Skeletal muscle tissue (tissue), 4 donors: Measurements from ENCODE around the gene TBC1D2B. TPM values are rescaled to one million over a fixed set of nuclear protein-coding genes. Genes with fewer than 3 reads are reported as not detected.
A peak's percentile ranks its signal among the peaks of the same experiment; 100 is the strongest.

Source experiments
- H3K27ac ChIP-seq: one replicate; pipeline ENCODE4 v1.7.0; 2013; ENCODE audit warnings: mild to moderate bottlenecking, low read depth, low read length, inconsistent platforms
- H3K27me3 ChIP-seq, 3 donors: one replicate each; pipeline ENCODE4 v1.7.0; 2013; ENCODE audit warnings: low read length in 3 of 3; ENCODE audit not compliant: control insufficient read depth in 3 of 3, insufficient read depth in 3 of 3
- H3K36me3 ChIP-seq, 3 donors: one replicate each; pipeline ENCODE4 v1.7.0; 2013; ENCODE audit warnings: low read length in 3 of 3; ENCODE audit not compliant: control insufficient read depth in 3 of 3, insufficient read depth in 3 of 3
- H3K4me1 ChIP-seq, 3 donors: one replicate each; pipeline ENCODE4 v1.7.0; 2013; ENCODE audit warnings: low read length in 3 of 3, mild to moderate bottlenecking in 3 of 3; ENCODE audit not compliant: control insufficient read depth in 3 of 3, insufficient read depth in 3 of 3
- H3K4me3 ChIP-seq, 3 donors: one replicate each; pipeline ENCODE4 v1.7.0; 2013; ENCODE audit warnings: low read length in 3 of 3
- H3K9ac ChIP-seq, 3 donors: one replicate each; pipeline ENCODE4 v1.7.0; 2013; ENCODE audit warnings: low read length in 3 of 3, mild to moderate bottlenecking in 3 of 3, moderate library complexity in 2 of 3, low read depth in 1 of 3
- H3K9me3 ChIP-seq, 3 donors: one replicate each; pipeline ENCODE4 v1.7.0; 2013; ENCODE audit warnings: low read length in 3 of 3; ENCODE audit not compliant: control insufficient read depth in 3 of 3
- total RNA-seq: library from RNA; depleted of rRNA; stranded (reverse); fragments of >200 nt; gene quantifications from one replicate; pipeline ENCODE4 v1.2.3, GENCODE V29; 2014
- donor health status: Osteomylitis.

Gene TBC1D2B
- total RNA-seq, 1 donor from 2014 or later, result 30.3 TPM

DNA sequence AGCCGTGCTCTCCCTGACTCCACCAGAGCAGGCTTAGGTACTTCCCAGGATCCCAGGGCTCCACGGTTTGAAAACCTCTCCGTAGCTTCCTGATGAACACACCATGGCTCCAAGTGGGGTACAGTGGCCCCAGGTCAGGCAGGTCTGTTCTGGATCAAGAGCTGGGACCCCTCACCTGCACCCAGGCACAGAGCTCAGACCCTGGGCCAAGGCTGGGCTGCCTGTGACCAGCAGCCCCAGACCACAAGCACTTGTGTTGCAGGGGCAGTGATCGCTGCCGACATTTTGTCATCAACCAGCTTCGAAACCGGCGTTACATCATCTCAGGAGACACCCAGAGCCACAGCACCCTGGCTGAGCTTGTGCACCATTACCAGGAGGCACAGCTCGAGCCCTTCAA is 20.2 kb upstream of the TBC1D2B start:
- H3K4me3 ChIP-seq, result no peak overlapping the region
- no peaks in the 10 kb centered on the region for H3K9me3 ChIP-seq
- no peak overlapping the region for H3K27ac ChIP-seq
- H3K4me1 ChIP-seq, result peaks cover 13 to 15% (median 14%) of the 10 kb centered on the region in 3 donors
- peaks cover 0 to 3% (median 0%) of the 10 kb centered on the region in 3 donors for H3K27me3 ChIP-seq
- H3K9ac ChIP-seq, result no peak overlapping the region
- H3K36me3 ChIP-seq, result no peaks in the 10 kb centered on the region

DNA sequence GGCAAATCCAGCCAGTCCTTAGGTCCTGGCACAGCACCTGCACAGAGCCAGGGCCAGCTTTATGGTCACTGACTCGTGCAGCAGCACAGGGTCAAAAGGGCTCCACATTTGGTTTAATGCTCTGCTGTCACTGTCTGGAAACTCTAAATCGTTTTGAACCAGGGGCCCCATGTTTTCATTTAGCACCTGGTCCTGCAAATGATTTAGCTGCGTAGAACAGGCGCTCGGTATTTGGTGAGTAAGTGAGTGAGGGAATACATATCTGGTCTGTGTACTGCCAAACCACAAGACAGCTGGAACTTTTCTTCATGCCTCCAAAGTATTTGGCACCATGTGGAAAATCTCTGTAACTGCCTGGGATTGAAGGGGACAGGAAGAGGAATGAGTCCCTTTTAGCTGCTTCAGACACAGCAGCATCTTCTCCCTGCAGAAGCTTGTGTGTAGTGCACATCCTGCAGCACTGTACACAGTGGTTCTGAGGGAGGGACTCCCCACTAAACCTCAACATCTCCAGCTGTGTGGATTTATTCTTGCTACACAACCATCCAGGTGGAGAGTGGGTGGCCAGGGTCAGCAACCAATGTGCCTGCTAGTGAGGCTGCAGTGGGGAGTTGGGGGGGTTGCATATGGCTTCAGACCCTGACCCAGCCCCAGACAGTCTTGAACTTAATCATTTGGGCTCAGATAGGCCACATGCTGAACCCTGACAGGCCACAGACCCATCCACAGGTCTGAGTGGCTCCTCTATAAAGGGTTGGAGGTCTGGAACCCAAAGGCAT is 15.9 kb upstream of the TBC1D2B start:
- Histone ChIP-seq H3K4me1 (peaks cover 21 to 30% (median 24%) of the 10 kb centered on the region in 3 donors), H3K9me3 (no peaks in the 10 kb centered on the region), H3K27me3 (peaks cover 0 to 1% (median 0%) of the 10 kb centered on the region in 3 donors), H3K9ac (peak overlapping the region in 1 of 3 donors; percentile 4), H3K36me3 (no peaks in the 10 kb centered on the region), H3K27ac (peak overlapping the region; percentile 39), H3K4me3 (no peak overlapping the region)

DNA sequence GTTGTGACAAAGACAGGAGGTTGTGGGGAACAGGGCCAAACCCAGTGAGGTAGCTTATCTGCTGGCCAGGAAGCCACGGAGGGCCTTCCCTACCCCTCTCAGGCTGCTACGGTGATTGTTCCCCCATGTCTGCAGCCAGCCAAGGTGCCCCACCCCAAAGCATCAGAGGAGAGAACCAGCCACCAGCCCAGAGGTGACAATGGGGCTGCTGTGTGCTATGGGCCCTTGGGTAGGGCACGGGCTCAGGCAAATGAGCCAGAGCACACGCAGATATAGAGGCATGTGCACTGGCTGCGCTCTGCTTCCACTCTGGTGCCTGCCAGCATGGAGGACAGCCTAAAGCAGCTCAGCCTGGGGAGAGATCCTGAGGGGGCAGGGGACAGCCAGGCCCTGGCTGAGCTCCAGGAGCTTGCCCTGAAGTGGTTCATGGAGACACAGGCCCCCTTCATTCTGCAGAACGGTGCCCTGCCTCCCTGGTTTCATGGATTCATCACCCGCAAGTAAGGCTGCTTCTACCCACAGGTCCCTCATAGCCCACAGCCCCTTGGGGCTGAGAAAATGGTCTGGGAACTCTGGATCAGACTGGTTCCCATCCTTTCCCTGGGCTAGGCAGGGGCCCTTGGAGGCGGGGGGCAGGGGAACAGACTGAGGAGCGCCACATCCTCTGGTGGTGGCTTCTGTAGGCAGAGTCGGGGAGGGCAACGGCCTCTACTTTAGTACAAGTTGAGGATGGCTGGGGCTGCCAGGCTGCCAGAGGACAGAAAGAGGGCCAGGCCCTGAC is 14.9 kb upstream of the TBC1D2B start, which contains the start of gene SH2D7:
Gene SH2D7, plus strand, starts transcription at position 301 of the 781 bp plus-strand sequence. Its CDS starts 24 bp downstream, at position 325.
- no peak within 1 kb of the TSS for H3K9ac ChIP-seq
- peak within 1 kb of the TSS; percentile 39 for H3K27ac ChIP-seq
- H3K4me3 ChIP-seq, result no peak within 1 kb of the TSS
- peaks cover 21 to 30% (median 24%) of the 10 kb centered on the region in 3 donors for H3K4me1 ChIP-seq
- H3K36me3 ChIP-seq, result no peaks in the 10 kb centered on the region
- no peaks in the 10 kb centered on the region for H3K9me3 ChIP-seq
- H3K27me3 ChIP-seq, result no peaks in the 10 kb centered on the region

DNA sequence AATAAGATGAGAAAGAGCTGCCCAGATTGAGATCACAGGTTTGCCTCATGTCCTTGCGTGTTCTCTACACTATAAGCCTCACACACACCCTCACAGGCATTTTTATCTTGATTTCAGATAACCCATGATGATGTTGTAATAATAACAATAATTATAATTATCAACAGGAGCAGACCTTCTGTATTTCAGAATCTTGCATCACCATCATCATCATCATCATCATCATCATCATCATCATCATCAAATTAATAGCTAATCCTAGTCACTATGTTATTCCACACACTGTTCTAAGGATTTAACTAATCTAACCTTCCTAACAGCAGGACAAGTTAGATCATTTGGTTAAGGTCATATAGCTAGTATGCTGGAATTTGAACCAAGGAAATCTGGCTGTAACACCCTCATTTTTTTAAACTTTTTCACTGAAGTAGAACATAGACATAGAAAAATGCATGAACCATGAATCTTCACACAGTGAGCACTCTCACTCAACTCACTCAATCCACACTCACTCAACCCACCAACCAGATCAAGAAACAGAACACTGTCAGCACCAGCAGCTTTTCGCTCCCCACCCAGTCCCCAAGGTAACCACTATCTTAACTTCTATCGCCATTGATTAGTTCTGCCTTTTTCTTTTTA is 13.0 kb upstream of the TBC1D2B start:
- H3K4me3 ChIP-seq, result no peak overlapping the region
- H3K27me3 ChIP-seq, result no peaks in the 10 kb centered on the region
- H3K36me3 ChIP-seq, result no peaks in the 10 kb centered on the region
- H3K4me1 ChIP-seq, result peaks cover 21 to 30% (median 24%) of the 10 kb centered on the region in 3 donors
- no peak overlapping the region for H3K27ac ChIP-seq
- H3K9ac ChIP-seq, result no peak overlapping the region
- H3K9me3 ChIP-seq, result no peaks in the 10 kb centered on the region

DNA sequence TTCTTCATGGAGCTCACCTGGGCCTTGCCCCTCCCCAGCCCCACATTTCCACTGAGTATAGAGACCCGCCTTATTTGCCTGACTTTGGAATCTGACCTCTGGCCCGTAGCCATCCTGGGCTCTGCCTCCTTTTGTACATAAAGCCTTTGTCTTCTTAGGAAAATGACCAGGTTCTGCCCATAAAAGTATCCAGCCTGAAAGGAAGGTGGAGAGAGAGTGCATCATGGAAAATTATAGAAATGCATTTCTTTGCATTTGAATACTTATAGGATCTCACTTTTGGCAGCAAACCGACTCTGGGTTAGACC is 11.2 kb upstream of the TBC1D2B start:
- no peak overlapping the region for H3K4me3 ChIP-seq
- no peak overlapping the region for H3K9ac ChIP-seq
- no peaks in the 10 kb centered on the region for H3K36me3 ChIP-seq
- H3K27me3 ChIP-seq, result no peaks in the 10 kb centered on the region
- H3K9me3 ChIP-seq, result no peaks in the 10 kb centered on the region
- H3K27ac ChIP-seq, result no peak overlapping the region
- H3K4me1 ChIP-seq, result peaks cover 17 to 28% (median 20%) of the 10 kb centered on the region in 3 donors

DNA sequence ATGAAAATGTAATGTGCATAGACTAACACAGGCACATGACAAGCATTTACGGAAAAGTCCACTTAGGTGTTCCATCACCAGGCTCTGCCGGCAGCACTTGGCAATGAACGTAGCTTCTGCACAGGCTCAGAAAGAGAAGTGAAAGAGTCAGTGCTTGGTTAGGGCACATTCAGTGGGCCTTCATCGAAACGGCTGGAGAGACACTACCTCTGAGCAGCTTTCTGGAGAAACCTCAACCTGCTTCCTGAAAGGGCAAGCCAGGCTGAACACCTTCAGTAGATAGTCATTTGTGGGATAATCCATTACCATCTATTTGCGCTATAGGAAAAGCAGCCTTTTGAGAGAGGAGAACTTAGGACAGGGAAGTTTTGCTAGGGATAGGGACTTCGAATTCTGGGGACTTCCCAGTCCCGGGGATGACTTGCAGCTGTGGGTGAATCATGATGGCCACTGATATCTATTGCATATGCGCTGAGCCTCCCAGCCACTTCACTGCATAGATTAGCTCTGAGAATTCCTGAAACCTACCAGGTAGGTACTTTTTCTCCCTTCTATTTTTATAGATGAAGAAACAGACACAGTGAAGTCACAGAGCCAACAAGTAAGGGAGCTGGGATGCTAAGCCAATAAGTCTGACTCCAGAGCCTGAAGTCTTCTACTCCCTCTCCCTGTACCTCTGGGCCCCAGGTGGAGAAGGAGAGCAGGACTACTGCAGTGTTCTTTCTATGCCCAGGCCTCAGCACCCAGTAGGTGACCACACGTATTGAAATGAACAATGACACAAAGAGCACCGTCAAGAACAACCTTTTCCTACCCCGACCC is 10.7 kb upstream of the TBC1D2B start:
- Histone ChIP-seq H3K4me3 (no peak overlapping the region), H3K4me1 (peaks cover 12 to 23% (median 16%) of the 10 kb centered on the region in 3 donors), H3K27ac (no peak overlapping the region), H3K27me3 (no peaks in the 10 kb centered on the region), H3K9ac (no peak overlapping the region), H3K36me3 (no peaks in the 10 kb centered on the region), H3K9me3 (no peaks in the 10 kb centered on the region)

DNA sequence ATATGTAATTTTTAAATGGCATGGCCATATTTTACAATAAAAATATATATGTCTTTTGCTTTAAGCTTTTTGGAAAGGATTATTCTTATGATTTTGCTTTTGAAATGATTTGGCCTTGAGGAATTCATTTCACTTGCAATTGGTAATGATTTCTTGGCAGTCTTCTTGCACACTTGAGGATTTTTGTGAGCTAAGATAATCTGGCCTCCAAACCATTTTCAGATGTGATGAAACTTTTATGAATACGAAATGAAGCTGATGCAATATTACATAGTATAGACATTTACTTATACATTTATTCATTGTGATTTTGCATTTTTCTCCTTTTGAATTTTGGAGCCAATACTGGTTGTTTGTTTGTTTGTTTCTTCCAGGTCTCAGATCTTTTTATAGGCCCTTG is 8.4 kb upstream of the TBC1D2B start:
- Histone ChIP-seq H3K27me3 (no peaks in the 10 kb centered on the region), H3K9ac (no peak overlapping the region), H3K27ac (no peak overlapping the region), H3K9me3 (no peaks in the 10 kb centered on the region), H3K4me1 (peaks cover 0 to 9% (median 0%) of the 10 kb centered on the region in 3 donors), H3K36me3 (no peaks in the 10 kb centered on the region), H3K4me3 (no peak overlapping the region)

DNA sequence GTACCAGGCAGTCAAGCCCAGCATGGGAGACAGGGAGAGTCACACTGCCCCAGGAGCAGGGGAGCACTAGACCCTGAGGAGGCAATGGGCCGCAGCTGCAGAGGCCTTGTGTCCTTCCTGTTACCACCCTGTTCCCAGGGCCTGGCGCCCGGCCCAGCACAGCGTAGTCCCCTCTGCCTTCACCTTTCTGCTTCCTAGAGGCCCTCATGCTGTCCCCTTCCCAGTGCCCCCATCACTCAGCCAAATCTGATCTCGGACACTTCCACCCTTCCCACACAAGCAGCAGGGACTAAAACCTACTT is 6.9 kb upstream of the TBC1D2B start:
- Histone ChIP-seq H3K27me3 (no peaks in the 10 kb centered on the region), H3K27ac (no peak overlapping the region), H3K9ac (no peak overlapping the region), H3K4me3 (no peak overlapping the region), H3K9me3 (no peaks in the 10 kb centered on the region), H3K4me1 (peaks cover 0 to 9% (median 0%) of the 10 kb centered on the region in 3 donors), H3K36me3 (no peaks in the 10 kb centered on the region)

DNA sequence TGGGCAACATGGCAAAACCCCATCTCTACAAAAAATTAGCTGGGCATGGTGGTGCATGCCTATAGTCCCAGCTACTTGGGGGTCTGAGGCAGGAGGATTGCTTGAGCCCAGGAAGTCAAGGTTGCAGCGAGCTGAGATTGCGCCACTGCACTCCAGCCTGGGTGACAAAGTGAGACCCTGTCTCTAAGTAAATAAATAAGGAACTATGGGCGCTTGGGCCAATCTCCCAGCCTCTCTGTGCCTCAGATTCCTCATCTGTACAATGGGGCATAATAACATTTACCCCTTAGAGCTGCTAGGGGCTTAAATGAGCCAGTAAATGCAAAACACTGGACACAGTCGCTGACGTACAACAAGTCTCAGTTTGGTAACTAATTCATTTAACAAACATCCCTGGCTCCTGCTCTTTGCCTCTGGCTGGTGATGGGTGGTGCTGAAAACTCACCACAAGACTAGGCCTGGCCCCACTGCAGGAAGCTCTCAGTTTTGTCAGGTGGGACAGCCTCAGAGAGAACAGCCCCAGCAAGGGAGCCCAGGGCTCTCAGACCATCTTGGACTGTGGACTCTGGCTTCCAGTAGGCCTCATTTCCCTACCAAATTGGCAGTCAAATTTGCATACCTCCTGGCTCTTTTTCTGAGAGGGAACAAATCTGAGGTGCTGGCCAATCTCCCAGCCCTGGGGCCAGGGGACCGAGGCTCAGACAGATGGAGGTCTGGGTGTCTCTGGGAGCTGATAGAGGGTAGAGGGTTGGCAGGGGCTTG is 6.4 kb upstream of the TBC1D2B start:
- Histone ChIP-seq H3K27ac (no peak overlapping the region), H3K27me3 (no peaks in the 10 kb centered on the region), H3K4me1 (peaks cover 0 to 9% (median 0%) of the 10 kb centered on the region in 3 donors), H3K9ac (peak overlapping the region in 1 of 3 donors; percentile 45), H3K36me3 (no peaks in the 10 kb centered on the region), H3K4me3 (no peak overlapping the region), H3K9me3 (no peaks in the 10 kb centered on the region)
